ENCODE results near the gene POU5F2. TPM values are rescaled to one million over a fixed set of nuclear protein-coding genes. Genes with fewer than 3 reads are reported as not detected.

The POU5F2 gene
- total RNA-seq: 1 to 10 TPM; 1.0 to 2.0 TPM

- H3K9me3 Mint-ChIP-seq (ENCODE audit: low read depth): peaks cover 3% of the 10 kb centered on the region
- no peak within 1 kb of the TSS for H3K4me3 Mint-ChIP-seq
- DNase-seq (no peak), ATAC-seq (no peak)
- H3K36me3 Mint-ChIP-seq: peaks cover 15% of the 10 kb centered on the region
- H3K27me3 Mint-ChIP-seq: no peaks in the 10 kb centered on the region
- no peak within 1 kb of the TSS for H3K27ac Mint-ChIP-seq
- no peaks in the 10 kb centered on the region for H3K4me1 Mint-ChIP-seq
- CTCF ChIA-PET: no interaction called here
These were observed at the start of gene POU5F2 for GRCh38 chr5:93741136-93741811. TSS of gene POU5F2 (minus strand) at chr5:93741600. CDS start at chr5:93741563, 37 bp downstream.

- H3K36me3 Mint-ChIP-seq: peaks cover 3% of the 10 kb centered on the region
- no peak for ATAC-seq
- H3K27ac Mint-ChIP-seq: no peak overlapping the region
- H3K4me3 Mint-ChIP-seq: no peak overlapping the region
- CTCF ChIA-PET: no interaction called here
- H3K9me3 Mint-ChIP-seq (ENCODE audit: low read depth): no peaks in the 10 kb centered on the region
- no peaks in the 10 kb centered on the region for H3K4me1 Mint-ChIP-seq
- DNase-seq: no peak
- no peaks in the 10 kb centered on the region for H3K27me3 Mint-ChIP-seq
These were observed 49.0 kb upstream of the POU5F2 start for GRCh38 chr5:93790401-93790800.

- Mint-ChIP-seq H3K36me3 (peaks cover 2% of the 10 kb centered on the region), H3K9me3 (ENCODE audit: low read depth) (no peaks in the 10 kb centered on the region), H3K4me3 (no peak overlapping the region), H3K4me1 (no peaks in the 10 kb centered on the region), H3K27ac (no peak overlapping the region), H3K27me3 (no peaks in the 10 kb centered on the region)
- ATAC-seq (no peak), DNase-seq (no peak)
- CTCF ChIA-PET: no interaction called here
These were observed 48.0 kb upstream of the POU5F2 start for GRCh38 chr5:93789173-93790067.

- ATAC-seq: no peak
- no peaks in the 10 kb centered on the region for H3K27me3 Mint-ChIP-seq
- H3K27ac Mint-ChIP-seq: no peak overlapping the region
- no peaks in the 10 kb centered on the region for H3K4me1 Mint-ChIP-seq
- H3K4me3 Mint-ChIP-seq: no peak overlapping the region
- H3K9me3 Mint-ChIP-seq (ENCODE audit: low read depth): no peaks in the 10 kb centered on the region
- no peaks in the 10 kb centered on the region for H3K36me3 Mint-ChIP-seq
- CTCF ChIA-PET: no interaction called here
- DNase-seq: no peak
These were observed 46.2 kb upstream of the POU5F2 start for GRCh38 chr5:93787598-93787997.

- H3K27me3 Mint-ChIP-seq: no peaks in the 10 kb centered on the region
- H3K4me1 Mint-ChIP-seq: no peaks in the 10 kb centered on the region
- H3K9me3 Mint-ChIP-seq (ENCODE audit: low read depth): no peaks in the 10 kb centered on the region
- CTCF ChIA-PET: interaction anchor here (3.1 kb wide), 1 partner anchor 16 kb away, joined by 12 read pairs; no protein-coding TSS in a partner anchor
- DNase-seq (no peak), ATAC-seq (no peak)
- peaks cover 2% of the 10 kb centered on the region for H3K36me3 Mint-ChIP-seq
- no peak overlapping the region for H3K27ac Mint-ChIP-seq
- no peak overlapping the region for H3K4me3 Mint-ChIP-seq
These were observed 44.1 kb upstream of the POU5F2 start for GRCh38 chr5:93785475-93785874.

GRCh38 chr5:93782978-93783377, 41.6 kb upstream of the POU5F2 start:
- CTCF ChIA-PET: interaction anchor here (3.1 kb wide), 1 partner anchor 18 kb away, joined by 12 read pairs; no protein-coding TSS in a partner anchor
- no peaks in the 10 kb centered on the region for H3K27me3 Mint-ChIP-seq
- H3K27ac Mint-ChIP-seq: no peak overlapping the region

GRCh38 chr5:93777620-93778019, 36.2 kb upstream of the POU5F2 start:
- H3K27ac Mint-ChIP-seq: no peak overlapping the region
- H3K36me3 Mint-ChIP-seq: peaks cover 21% of the 10 kb centered on the region
- no peaks in the 10 kb centered on the region for H3K27me3 Mint-ChIP-seq
- H3K4me3 Mint-ChIP-seq: no peak overlapping the region
- DNase-seq (no peak), ATAC-seq (no peak)
- H3K9me3 Mint-ChIP-seq (ENCODE audit: low read depth): no peaks in the 10 kb centered on the region
- no peaks in the 10 kb centered on the region for H3K4me1 Mint-ChIP-seq
- CTCF ChIA-PET: no interaction called here

More at GRCh38 chr5:93782978-93783377, 41.6 kb upstream of the POU5F2 start:
- H3K4me3 Mint-ChIP-seq: no peak overlapping the region
- ATAC-seq (no peak), DNase-seq (no peak)
- H3K9me3 Mint-ChIP-seq (ENCODE audit: low read depth): no peaks in the 10 kb centered on the region
- peaks cover 2% of the 10 kb centered on the region for H3K36me3 Mint-ChIP-seq
- H3K4me1 Mint-ChIP-seq: no peaks in the 10 kb centered on the region

- CTCF ChIA-PET: no interaction called here
- Mint-ChIP-seq H3K27me3 (no peaks in the 10 kb centered on the region), H3K36me3 (peaks cover 17% of the 10 kb centered on the region), H3K4me1 (no peaks in the 10 kb centered on the region), H3K4me3 (no peak overlapping the region), H3K9me3 (ENCODE audit: low read depth) (peaks cover 6% of the 10 kb centered on the region), H3K27ac (no peak overlapping the region)
- ATAC-seq (no peak), DNase-seq (no peak)
These were observed 15.0 kb upstream of the POU5F2 start for GRCh38 chr5:93756372-93756771.

- DNase-seq (no peak), ATAC-seq (no peak)
- no peak overlapping the region for H3K4me3 Mint-ChIP-seq
- CTCF ChIA-PET: no interaction called here
- no peak overlapping the region for H3K27ac Mint-ChIP-seq
- peaks cover 14% of the 10 kb centered on the region for H3K36me3 Mint-ChIP-seq
- no peaks in the 10 kb centered on the region for H3K27me3 Mint-ChIP-seq
- no peaks in the 10 kb centered on the region for H3K4me1 Mint-ChIP-seq
- H3K9me3 Mint-ChIP-seq (ENCODE audit: low read depth): peaks cover 4% of the 10 kb centered on the region
These were observed 14.3 kb upstream of the POU5F2 start for GRCh38 chr5:93755716-93756115.

- peaks cover 5% of the 10 kb centered on the region for H3K4me1 Mint-ChIP-seq
These were observed 7.5 kb upstream of the POU5F2 start for GRCh38 chr5:93748875-93749397.

GRCh38 chr5:93746406-93747056, 5.1 kb upstream of the POU5F2 start:
- Mint-ChIP-seq H3K36me3 (peaks cover 4% of the 10 kb centered on the region), H3K27me3 (no peaks in the 10 kb centered on the region), H3K4me1 (peaks cover 5% of the 10 kb centered on the region), H3K9me3 (ENCODE audit: low read depth) (no peaks in the 10 kb centered on the region), H3K27ac (no peak overlapping the region), H3K4me3 (no peak overlapping the region)
- CTCF ChIA-PET: no interaction called here
- DNase-seq: no peak
- ATAC-seq: no peak

More at GRCh38 chr5:93748875-93749397, 7.5 kb upstream of the POU5F2 start:
- DNase-seq (no peak), ATAC-seq (no peak)
- H3K27me3 Mint-ChIP-seq: no peaks in the 10 kb centered on the region
- H3K4me3 Mint-ChIP-seq: no peak overlapping the region
- no peaks in the 10 kb centered on the region for H3K9me3 Mint-ChIP-seq (ENCODE audit: low read depth)
- CTCF ChIA-PET: no interaction called here
- no peak overlapping the region for H3K27ac Mint-ChIP-seq
- H3K36me3 Mint-ChIP-seq: no peaks in the 10 kb centered on the region

GRCh38 chr5:93736284-93736683, 5.1 kb downstream of the POU5F2 start:
- DNase-seq (no peak), ATAC-seq (no peak)
- Mint-ChIP-seq H3K9me3 (ENCODE audit: low read depth) (peaks cover 3% of the 10 kb centered on the region), H3K36me3 (peaks cover 11% of the 10 kb centered on the region), H3K27me3 (no peaks in the 10 kb centered on the region), H3K27ac (no peak overlapping the region), H3K4me1 (no peaks in the 10 kb centered on the region), H3K4me3 (no peak overlapping the region)
- CTCF ChIA-PET: no interaction called here

GRCh38 chr5:93735378-93735777, 6.0 kb downstream of the POU5F2 start:
- no peaks in the 10 kb centered on the region for H3K27me3 Mint-ChIP-seq

More at GRCh38 chr5:93735378-93735777, 6.0 kb downstream of the POU5F2 start:
- Mint-ChIP-seq H3K4me1 (no peaks in the 10 kb centered on the region), H3K27ac (no peak overlapping the region), H3K4me3 (no peak overlapping the region), H3K9me3 (ENCODE audit: low read depth) (peaks cover 3% of the 10 kb centered on the region), H3K36me3 (peaks cover 11% of the 10 kb centered on the region)
- no peak for DNase-seq
- ATAC-seq: no peak
- CTCF ChIA-PET: no interaction called here

All from activated CD8-positive, alpha-beta memory T cell treated with anti-CD3 and anti-CD28 coated beads, Interleukin-2, amount 10 ng/mL, durations not matched to agents 7 days and 5 days (primary cell).